ENCODE measurements around the gene FOXD1. TPM values are rescaled to one million over a fixed set of nuclear protein-coding genes. Genes with fewer than 3 reads are reported as not detected.
"Not testable (repeated sequence)": the region's sequence is repeated elsewhere in the genome, so short reads cannot be mapped to it uniquely, and the experiment has no call there.

Gene FOXD1
- total RNA-seq, 1 donor from 2014 or later, result 7.1 TPM

GRCh38 chr5:73480500-73480899, 31.9 kb upstream of the FOXD1 start:
- Histone ChIP-seq H3K4me3 (no peak overlapping the region), H3K4me1 (no peaks in the 10 kb centered on the region), H3K27me3 (no peaks in the 10 kb centered on the region), H3K27ac (no peak overlapping the region), H3K36me3 (no peaks in the 10 kb centered on the region), H3K9me3 (no peaks in the 10 kb centered on the region)
- intact Hi-C loops (cut with DNase I), result no loop called here
- TF ChIP-seq, protein P1, sequence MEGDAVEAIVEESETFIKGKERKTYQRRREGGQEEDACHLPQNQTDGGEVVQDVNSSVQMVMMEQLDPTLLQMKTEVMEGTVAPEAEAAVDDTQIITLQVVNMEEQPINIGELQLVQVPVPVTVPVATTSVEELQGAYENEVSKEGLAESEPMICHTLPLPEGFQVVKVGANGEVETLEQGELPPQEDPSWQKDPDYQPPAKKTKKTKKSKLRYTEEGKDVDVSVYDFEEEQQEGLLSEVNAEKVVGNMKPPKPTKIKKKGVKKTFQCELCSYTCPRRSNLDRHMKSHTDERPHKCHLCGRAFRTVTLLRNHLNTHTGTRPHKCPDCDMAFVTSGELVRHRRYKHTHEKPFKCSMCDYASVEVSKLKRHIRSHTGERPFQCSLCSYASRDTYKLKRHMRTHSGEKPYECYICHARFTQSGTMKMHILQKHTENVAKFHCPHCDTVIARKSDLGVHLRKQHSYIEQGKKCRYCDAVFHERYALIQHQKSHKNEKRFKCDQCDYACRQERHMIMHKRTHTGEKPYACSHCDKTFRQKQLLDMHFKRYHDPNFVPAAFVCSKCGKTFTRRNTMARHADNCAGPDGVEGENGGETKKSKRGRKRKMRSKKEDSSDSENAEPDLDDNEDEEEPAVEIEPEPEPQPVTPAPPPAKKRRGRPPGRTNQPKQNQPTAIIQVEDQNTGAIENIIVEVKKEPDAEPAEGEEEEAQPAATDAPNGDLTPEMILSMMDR (IDR thresholded peaks at IDR 0.05), result no peak
- no peak for DNase-seq (ENCODE audit: low spot score in 2 of 2)

- no peaks in the 10 kb centered on the region for H3K4me1 ChIP-seq
- intact Hi-C loops (cut with DNase I), result no loop called here
- no peaks in the 10 kb centered on the region for H3K9me3 ChIP-seq
- TF ChIP-seq, protein P1 (IDR thresholded peaks at IDR 0.05), result no peak
- no peak for DNase-seq (ENCODE audit: low spot score in 2 of 2)
- H3K36me3 ChIP-seq, result no peaks in the 10 kb centered on the region
- H3K4me3 ChIP-seq, result no peak overlapping the region
- H3K27me3 ChIP-seq, result no peaks in the 10 kb centered on the region
- no peak overlapping the region for H3K27ac ChIP-seq
Observed at GRCh38 chr5:73472116-73472515, 23.5 kb upstream of the FOXD1 start.

DNA sequence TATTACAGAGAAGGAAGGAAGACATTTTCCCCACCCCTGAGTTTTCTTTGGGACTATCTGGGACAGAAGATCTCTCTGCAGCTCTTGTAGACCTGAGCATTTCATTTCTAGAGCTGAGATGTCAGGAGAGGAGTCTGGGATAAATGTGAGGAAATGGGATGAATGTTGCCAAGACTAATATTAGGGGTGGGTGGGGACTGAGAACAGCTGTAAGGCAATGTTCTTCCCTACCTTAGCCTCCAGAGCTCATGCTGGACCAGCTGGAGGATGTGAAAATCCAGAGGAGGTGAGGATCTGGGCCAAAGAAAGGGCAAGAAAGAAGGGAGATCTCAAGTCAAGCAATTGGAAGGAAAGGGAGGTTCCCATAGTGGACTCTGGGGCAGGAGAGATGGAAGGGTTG, 23.1 kb upstream of the FOXD1 start:
- H3K4me3 ChIP-seq, result no peak overlapping the region
- intact Hi-C loops (cut with DNase I), result no loop called here
- no peak for DNase-seq (ENCODE audit: low spot score in 2 of 2)

GRCh38 chr5:73469878-73470277, 21.3 kb upstream of the FOXD1 start:
- no peak for DNase-seq (ENCODE audit: low spot score in 2 of 2)
- Histone ChIP-seq H3K27ac (no peak overlapping the region), H3K4me3 (no peak overlapping the region), H3K4me1 (no peaks in the 10 kb centered on the region), H3K9me3 (no peaks in the 10 kb centered on the region), H3K27me3 (no peaks in the 10 kb centered on the region), H3K36me3 (no peaks in the 10 kb centered on the region)
- intact Hi-C loops (cut with DNase I), result no loop called here
- TF ChIP-seq, protein P1 (IDR thresholded peaks at IDR 0.05), result no peak

More for the DNA sequence above, 23.1 kb upstream of the FOXD1 start:
- no peaks in the 10 kb centered on the region for H3K27me3 ChIP-seq
- no peaks in the 10 kb centered on the region for H3K36me3 ChIP-seq
- no peak overlapping the region for H3K27ac ChIP-seq
- H3K4me1 ChIP-seq, result no peaks in the 10 kb centered on the region
- H3K9me3 ChIP-seq, result no peaks in the 10 kb centered on the region
- TF ChIP-seq, protein P1 (IDR thresholded peaks at IDR 0.05), result no peak

- H3K36me3 ChIP-seq; H3K27ac ChIP-seq; intact Hi-C loops (cut with DNase I); DNase-seq (ENCODE audit: low spot score in 2 of 2); H3K4me3 ChIP-seq; H3K4me1 ChIP-seq; H3K27me3 ChIP-seq; H3K9me3 ChIP-seq: not testable (repeated sequence)
Observed at GRCh38 chr5:73468638-73469037, 20.1 kb upstream of the FOXD1 start.

GRCh38 chr5:73464016-73464745, 15.6 kb upstream of the FOXD1 start:
- no peak for DNase-seq (ENCODE audit: low spot score in 2 of 2)
- H3K36me3 ChIP-seq, result no peaks in the 10 kb centered on the region
- no peak overlapping the region for H3K4me3 ChIP-seq
- no peak overlapping the region for H3K27ac ChIP-seq
- intact Hi-C loops (cut with DNase I), result no loop called here
- TF ChIP-seq, protein P1 (IDR thresholded peaks at IDR 0.05), result no peak
- no peaks in the 10 kb centered on the region for H3K27me3 ChIP-seq
- no peaks in the 10 kb centered on the region for H3K9me3 ChIP-seq
- no peaks in the 10 kb centered on the region for H3K4me1 ChIP-seq
